Hepatocyte (in vitro differentiated cells): ENCODE data around the gene STK32B.

Source experiments
- EZH2 ChIP-seq: fragments of 200-600 bp; sonication (generic); IDR thresholded peaks from 2 replicates; pipeline ENCODE4 v1.6.1; 2016; ENCODE audit warnings: antibody characterized with exemption, mild to moderate bottlenecking, borderline replicate concordance
- EZH2phosphoT487 ChIP-seq: fragments of 200-600 bp; sonication (generic); IDR thresholded peaks from one replicate; pipeline ENCODE4 v1.6.1; 2018; ENCODE audit warnings: antibody characterized with exemption, mild to moderate bottlenecking, low read depth, moderate library complexity; ENCODE audit not compliant: unreplicated experiment, severe bottlenecking
- TF ChIP-seq, protein P1 (sequence below): fragments of 200-600 bp; sonication (generic); IDR thresholded peaks from 2 replicates; pipeline ENCODE4 v1.5.1; 2016; ENCODE audit warnings: antibody characterized with exemption, mild to moderate bottlenecking; ENCODE audit not compliant: poor library complexity

- TF ChIP-seq, protein P1, sequence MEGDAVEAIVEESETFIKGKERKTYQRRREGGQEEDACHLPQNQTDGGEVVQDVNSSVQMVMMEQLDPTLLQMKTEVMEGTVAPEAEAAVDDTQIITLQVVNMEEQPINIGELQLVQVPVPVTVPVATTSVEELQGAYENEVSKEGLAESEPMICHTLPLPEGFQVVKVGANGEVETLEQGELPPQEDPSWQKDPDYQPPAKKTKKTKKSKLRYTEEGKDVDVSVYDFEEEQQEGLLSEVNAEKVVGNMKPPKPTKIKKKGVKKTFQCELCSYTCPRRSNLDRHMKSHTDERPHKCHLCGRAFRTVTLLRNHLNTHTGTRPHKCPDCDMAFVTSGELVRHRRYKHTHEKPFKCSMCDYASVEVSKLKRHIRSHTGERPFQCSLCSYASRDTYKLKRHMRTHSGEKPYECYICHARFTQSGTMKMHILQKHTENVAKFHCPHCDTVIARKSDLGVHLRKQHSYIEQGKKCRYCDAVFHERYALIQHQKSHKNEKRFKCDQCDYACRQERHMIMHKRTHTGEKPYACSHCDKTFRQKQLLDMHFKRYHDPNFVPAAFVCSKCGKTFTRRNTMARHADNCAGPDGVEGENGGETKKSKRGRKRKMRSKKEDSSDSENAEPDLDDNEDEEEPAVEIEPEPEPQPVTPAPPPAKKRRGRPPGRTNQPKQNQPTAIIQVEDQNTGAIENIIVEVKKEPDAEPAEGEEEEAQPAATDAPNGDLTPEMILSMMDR, result no peak
- TF ChIP-seq EZH2 (no peak), EZH2phosphoT487 (no peak)
Observed at GRCh38 chr4:5125321-5125720, 74.0 kb downstream of the STK32B start.
